ENCODE results near the gene FGF19. TPM values are rescaled to one million over a fixed set of nuclear protein-coding genes. Genes with fewer than 3 reads are reported as not detected.
A peak's percentile ranks its signal among the peaks of the same experiment; 100 is the strongest.

Gene FGF19
- total RNA-seq, 1 experiment from 2014 or later = 7.4 TPM

DNA sequence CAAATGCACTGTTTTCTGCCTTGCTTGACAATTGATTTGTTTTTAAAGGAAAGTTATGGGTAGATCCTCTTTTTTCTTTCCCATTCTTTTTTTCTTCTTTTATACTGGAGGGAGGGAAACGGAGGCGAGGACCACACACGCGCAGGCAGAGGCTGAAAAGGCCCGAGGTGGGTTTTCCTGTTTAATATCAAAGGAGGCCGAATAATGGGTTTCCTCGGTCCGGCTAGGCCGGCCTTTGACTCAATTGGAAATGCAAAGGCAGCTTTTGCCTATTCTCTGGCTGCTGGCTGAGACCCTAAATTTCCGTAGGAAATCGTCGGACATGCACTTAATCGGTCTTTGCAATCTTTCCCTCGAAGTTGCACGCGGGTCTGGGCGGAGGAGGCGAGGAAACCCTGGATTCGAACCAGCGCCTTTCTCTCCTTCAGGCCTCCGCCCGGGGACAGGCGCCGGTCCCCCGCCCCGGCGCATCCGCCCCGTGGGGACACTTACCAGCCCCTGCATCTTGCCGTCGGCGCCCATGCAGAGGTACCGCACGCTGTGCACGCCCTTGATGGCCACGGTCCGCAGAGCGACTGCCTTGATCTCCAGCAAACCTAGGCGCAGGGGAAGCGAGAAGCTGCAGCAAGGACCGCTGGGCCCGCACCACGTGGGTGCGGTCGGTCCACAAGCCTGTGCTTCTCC lies 911 bp downstream of the FGF19 start:
- H3K27ac ChIP-seq (ENCODE audit: insufficient read length, low read depth, low read length) = no peak overlapping the region
- no peaks in the 10 kb centered on the region for H3K9me3 Mint-ChIP-seq
- H2BK20ac ChIP-seq (ENCODE audit: low read depth, low read length, poor library complexity, severe bottlenecking) = no peak overlapping the region
- H3K4me3 Mint-ChIP-seq = peak overlapping the region; percentile 80 to 87
- no peak overlapping the region for H4K91ac ChIP-seq (ENCODE audit: insufficient read length, low read depth, low read length)
- no peak overlapping the region for H2BK5ac ChIP-seq (ENCODE audit: insufficient read length, low read length)
- H3K23ac ChIP-seq (ENCODE audit: insufficient read length, low read depth, low read length) = no peak overlapping the region
- H3K4me2 ChIP-seq (ENCODE audit: insufficient read depth, insufficient read length, low read length) = peak overlapping the region; percentile 64
- H3K56ac ChIP-seq (ENCODE audit: insufficient read length, low read depth, low read length) = no peak overlapping the region
- H3K23me2 ChIP-seq (ENCODE audit: insufficient read length, low read depth, low read length, poor library complexity, severe bottlenecking) = peaks cover 22% of the 10 kb centered on the region
- H4K8ac ChIP-seq (replicated peaks; ENCODE audit: insufficient read length, low read depth, low read length) = no peak overlapping the region
- H4K20me1 ChIP-seq (ENCODE audit: control insufficient read depth, insufficient read depth, insufficient read length) = peaks cover 2% of the 10 kb centered on the region
- no peak overlapping the region for H2BK12ac ChIP-seq (ENCODE audit: insufficient read length, low read depth, low read length)
- peaks cover 0 to 9% (median 6%) of the 10 kb centered on the region in 3 experiments; a peak in 5 of 7 replicates for H3K36me3 Mint-ChIP-seq (ENCODE audit: insufficient read depth in 1 of 3, low read depth in 3 of 3)
- no CpG with 5 or more reads among the region's 45 CpGs for WGBS (ENCODE audit: extremely low coverage, insufficient read length, low lambda C conversion rate)
- no peak overlapping the region for H2BK120ac ChIP-seq (ENCODE audit: low read depth, low read length, poor library complexity, severe bottlenecking)
- H2AFZ ChIP-seq (ENCODE audit: low read length) = no peak overlapping the region
- peak overlapping the region; percentile 3; the same call in 1 of the 2 replicates for H3K14ac ChIP-seq (ENCODE audit: insufficient read depth, low read length)
- H4K5ac ChIP-seq (ENCODE audit: insufficient read length, low read depth, low read length) = no peak overlapping the region
- DNase-seq = peak; percentile 68
- no peaks in the 10 kb centered on the region for H3K79me1 ChIP-seq (ENCODE audit: insufficient read depth, low read depth, low read length, poor library complexity, severe bottlenecking)
- H3K27me3 Mint-ChIP-seq (ENCODE audit: low read depth) = peaks cover 37% of the 10 kb centered on the region
- H3K4me1 Mint-ChIP-seq = peaks cover 29 to 41% of the 10 kb centered on the region in 2 experiments
- peaks cover 2% of the 10 kb centered on the region; the same call in 1 of the 2 replicates for H3K27me3 ChIP-seq (ENCODE audit: insufficient read depth, low read length)
- H3K4me1 ChIP-seq (ENCODE audit: insufficient read depth, low read length) = peaks cover 3% of the 10 kb centered on the region; the same call in 1 of the 2 replicates
- no peak overlapping the region for H2AK5ac ChIP-seq (ENCODE audit: insufficient read length, low read length)
- peak overlapping the region in 1 of 3 experiments; percentile 92; a peak in 3 of 7 replicates for H3K27ac Mint-ChIP-seq
- no peak for TF ChIP-seq CTCF (conservative IDR thresholded peaks at IDR 0.05)
- no peaks in the 10 kb centered on the region for H3K79me2 ChIP-seq (ENCODE audit: insufficient read depth, low read length)
- H3K4ac ChIP-seq (ENCODE audit: low read depth, low read length) = no peak overlapping the region
- no peak overlapping the region for H2BK15ac ChIP-seq (ENCODE audit: low read depth, low read length)
- H3K9ac ChIP-seq (ENCODE audit: extremely low read depth, insufficient read length, low read length) = peak overlapping the region; percentile 2
- H3K9me3 ChIP-seq (ENCODE audit: control insufficient read depth, low read depth, low read length) = no peaks in the 10 kb centered on the region
- H3K18ac ChIP-seq (ENCODE audit: insufficient read length, low read depth, low read length) = peak overlapping the region; percentile 3
- no peak overlapping the region for H3T11ph ChIP-seq (ENCODE audit: low read length)
